WTC11 (cell line): ENCODE data around the gene PSMB10.

ENCODE experiments used
- SP1 ChIP-seq: sonication (generic); formaldehyde crosslinking; conservative IDR thresholded peaks from 2 replicates; pipeline ENCODE4 v1.8.1; 2022; ENCODE audit warnings: missing genetic modification reagents
- TF ChIP-seq, protein P1 (sequence below): fragments of 200-600 bp; IDR thresholded peaks from 2 replicates; pipeline ENCODE4 v1.8.0; 2022; ENCODE audit warnings: antibody characterized with exemption

DNA sequence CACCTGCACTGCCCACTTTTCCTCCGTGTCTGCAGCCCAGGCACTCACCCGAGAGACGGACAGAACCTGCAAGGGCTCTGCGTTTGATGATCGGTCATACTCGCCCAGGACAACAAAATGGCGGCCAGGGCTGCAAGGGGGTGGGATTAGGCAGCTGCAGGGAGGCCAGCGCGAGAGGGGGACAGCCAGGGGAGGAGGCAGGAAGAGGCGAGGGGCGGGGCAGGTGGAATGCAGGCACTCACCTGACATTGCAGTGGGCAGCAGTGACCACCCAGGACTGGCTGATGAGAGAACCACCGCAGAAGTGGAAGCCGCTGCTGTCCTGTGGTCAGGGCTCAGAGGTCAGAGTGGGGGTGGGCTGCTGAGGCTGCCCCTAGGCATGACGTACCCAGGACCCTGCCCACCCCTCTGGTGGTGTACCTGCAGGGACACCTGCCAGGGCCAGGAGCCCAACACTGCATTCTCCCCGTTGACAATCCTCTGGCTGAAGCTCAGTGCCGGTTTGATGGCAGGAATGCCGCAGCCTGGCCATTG, 5.9 kb downstream of the PSMB10 start:
- TF ChIP-seq, protein P1, sequence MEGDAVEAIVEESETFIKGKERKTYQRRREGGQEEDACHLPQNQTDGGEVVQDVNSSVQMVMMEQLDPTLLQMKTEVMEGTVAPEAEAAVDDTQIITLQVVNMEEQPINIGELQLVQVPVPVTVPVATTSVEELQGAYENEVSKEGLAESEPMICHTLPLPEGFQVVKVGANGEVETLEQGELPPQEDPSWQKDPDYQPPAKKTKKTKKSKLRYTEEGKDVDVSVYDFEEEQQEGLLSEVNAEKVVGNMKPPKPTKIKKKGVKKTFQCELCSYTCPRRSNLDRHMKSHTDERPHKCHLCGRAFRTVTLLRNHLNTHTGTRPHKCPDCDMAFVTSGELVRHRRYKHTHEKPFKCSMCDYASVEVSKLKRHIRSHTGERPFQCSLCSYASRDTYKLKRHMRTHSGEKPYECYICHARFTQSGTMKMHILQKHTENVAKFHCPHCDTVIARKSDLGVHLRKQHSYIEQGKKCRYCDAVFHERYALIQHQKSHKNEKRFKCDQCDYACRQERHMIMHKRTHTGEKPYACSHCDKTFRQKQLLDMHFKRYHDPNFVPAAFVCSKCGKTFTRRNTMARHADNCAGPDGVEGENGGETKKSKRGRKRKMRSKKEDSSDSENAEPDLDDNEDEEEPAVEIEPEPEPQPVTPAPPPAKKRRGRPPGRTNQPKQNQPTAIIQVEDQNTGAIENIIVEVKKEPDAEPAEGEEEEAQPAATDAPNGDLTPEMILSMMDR, result no peak
- no peak for TF ChIP-seq SP1 (CRISPR knock-in tag)
